Kidney epithelial cell (primary cell): Measurements from ENCODE around the gene BCL2L2. TPM values are rescaled to one million over a fixed set of nuclear protein-coding genes. Genes with fewer than 3 reads are reported as not detected.

Experiments
- DNase-seq: peaks from one replicate; pipeline ENCODE4 v3.0.0-alpha.2; 2010; ENCODE audit warnings: low read depth
- H3K27me3 ChIP-seq: 2 replicates; pipeline ENCODE4 v1.6.0; 2011; ENCODE audit warnings: low read length; ENCODE audit not compliant: control insufficient read depth, insufficient read depth
- H3K36me3 ChIP-seq: 2 replicates; pipeline ENCODE4 v1.5.1; 2011; ENCODE audit warnings: low read length; ENCODE audit not compliant: control insufficient read depth, insufficient read depth
- H3K4me3 ChIP-seq: 2 replicates; pipeline ENCODE4 v1.5.1; 2011; ENCODE audit warnings: low read depth, mild to moderate bottlenecking, control low read depth, low read length
- total RNA-seq: library from RNA; depleted of rRNA; stranded (reverse); fragments of >200 nt; gene quantifications from 2 replicates; pipeline ENCODE4 v1.2.3, GENCODE V29; 2015
- TF ChIP-seq, protein P1 (sequence below): IDR thresholded peaks from 2 replicates; pipeline ENCODE4 v1.5.1; 2011; ENCODE audit warnings: mild to moderate bottlenecking, moderate library complexity, low read length, control low read depth, inconsistent platforms; ENCODE audit not compliant: insufficient read depth, poor library complexity, severe bottlenecking

BCL2L2 gene
- total RNA-seq, 1 donor from 2014 or later, result 16.2 TPM

DNA sequence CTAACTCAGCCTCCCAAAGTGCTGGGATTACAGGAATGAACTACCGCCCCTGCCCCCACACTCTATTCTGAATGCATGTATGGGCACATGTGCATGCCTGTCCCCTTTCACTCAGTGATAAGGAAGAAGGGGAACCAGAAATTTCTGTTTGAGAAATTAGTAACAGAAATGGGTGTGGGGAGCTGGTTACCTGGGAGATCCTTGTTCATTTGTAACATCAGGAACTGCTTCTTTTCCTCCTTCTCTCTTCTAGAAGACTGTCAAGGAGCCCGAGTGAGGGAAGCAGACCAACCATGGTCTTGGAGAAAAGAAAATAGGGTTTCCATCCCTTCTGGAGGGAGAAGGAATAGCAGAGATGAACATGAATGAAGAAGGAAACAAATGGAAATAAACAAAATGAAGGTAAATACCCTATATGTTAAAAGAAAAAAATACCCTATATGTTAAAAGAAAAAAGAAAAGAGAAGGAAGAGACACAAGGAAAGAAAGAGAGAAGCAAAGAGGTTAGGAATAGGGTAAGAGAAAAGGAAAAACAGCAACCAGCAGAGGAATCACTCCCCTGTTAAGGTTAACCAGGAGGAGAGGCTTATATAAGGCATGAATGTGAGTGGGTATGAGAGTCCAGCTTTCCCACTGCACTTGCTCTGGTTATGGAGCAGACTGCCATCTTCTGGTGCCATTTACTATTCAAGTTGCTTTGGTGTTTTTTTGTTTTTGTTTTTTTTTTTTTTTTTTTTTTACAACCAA is 7.2 kb upstream of the BCL2L2 start:
- Histone ChIP-seq H3K36me3 (no peaks in the 10 kb centered on the region), H3K27me3 (no peaks in the 10 kb centered on the region), H3K4me3 (no peak overlapping the region)
- DNase-seq, result no peak
- TF ChIP-seq, protein P1, sequence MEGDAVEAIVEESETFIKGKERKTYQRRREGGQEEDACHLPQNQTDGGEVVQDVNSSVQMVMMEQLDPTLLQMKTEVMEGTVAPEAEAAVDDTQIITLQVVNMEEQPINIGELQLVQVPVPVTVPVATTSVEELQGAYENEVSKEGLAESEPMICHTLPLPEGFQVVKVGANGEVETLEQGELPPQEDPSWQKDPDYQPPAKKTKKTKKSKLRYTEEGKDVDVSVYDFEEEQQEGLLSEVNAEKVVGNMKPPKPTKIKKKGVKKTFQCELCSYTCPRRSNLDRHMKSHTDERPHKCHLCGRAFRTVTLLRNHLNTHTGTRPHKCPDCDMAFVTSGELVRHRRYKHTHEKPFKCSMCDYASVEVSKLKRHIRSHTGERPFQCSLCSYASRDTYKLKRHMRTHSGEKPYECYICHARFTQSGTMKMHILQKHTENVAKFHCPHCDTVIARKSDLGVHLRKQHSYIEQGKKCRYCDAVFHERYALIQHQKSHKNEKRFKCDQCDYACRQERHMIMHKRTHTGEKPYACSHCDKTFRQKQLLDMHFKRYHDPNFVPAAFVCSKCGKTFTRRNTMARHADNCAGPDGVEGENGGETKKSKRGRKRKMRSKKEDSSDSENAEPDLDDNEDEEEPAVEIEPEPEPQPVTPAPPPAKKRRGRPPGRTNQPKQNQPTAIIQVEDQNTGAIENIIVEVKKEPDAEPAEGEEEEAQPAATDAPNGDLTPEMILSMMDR, result peak; percentile 46

- no peak for DNase-seq
- TF ChIP-seq, protein P1, result no peak
- Histone ChIP-seq H3K4me3 (peak overlapping the region; percentile 54), H3K27me3 (no peaks in the 10 kb centered on the region), H3K36me3 (no peaks in the 10 kb centered on the region)
These were observed 6.5 kb upstream of the BCL2L2 start for GRCh38 chr14:23299986-23300686.

GRCh38 chr14:23300687-23301223 is 5.9 kb upstream of the BCL2L2 start:
- Histone ChIP-seq H3K36me3 (no peaks in the 10 kb centered on the region), H3K4me3 (peak overlapping the region; percentile 54), H3K27me3 (no peaks in the 10 kb centered on the region)
- DNase-seq, result no peak
- TF ChIP-seq, protein P1, result no peak

DNA sequence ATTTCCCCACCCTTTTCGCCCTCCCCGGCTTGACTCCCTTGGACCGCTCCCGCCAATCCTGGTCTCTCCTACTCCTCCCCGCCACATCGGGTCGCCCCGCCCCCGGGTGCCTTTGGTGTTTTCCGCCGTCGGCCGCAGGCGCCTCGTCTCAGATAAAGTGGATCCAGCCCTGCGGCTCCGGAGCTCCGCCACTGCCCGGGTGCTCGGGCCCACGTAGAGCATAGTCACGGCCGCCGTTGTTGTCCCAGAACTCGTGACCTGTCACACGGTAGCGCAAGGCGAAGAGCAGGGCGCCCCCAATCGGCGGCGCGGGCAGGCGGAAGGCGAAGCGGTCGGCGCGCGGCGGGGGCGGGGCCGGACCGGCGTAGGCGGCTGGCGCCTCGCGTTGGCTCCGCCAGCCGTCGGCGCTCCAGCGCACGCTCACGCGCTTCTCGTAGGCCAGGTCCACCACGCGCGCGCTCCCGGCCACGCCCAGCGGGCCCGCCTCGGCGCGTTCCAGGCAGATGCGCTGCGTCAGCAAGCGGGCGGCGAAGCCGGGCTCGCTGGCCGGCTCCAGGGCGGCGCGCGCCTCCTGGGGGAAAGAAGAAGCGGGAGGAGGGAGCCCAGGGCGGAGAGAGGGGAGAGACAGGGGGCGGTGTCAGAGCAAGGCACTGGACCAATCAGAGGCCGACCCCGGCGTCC is 5.2 kb upstream of the BCL2L2 start:
- H3K27me3 ChIP-seq, result no peaks in the 10 kb centered on the region
- TF ChIP-seq, protein P1, result peak; percentile 70
- H3K36me3 ChIP-seq, result no peaks in the 10 kb centered on the region
- H3K4me3 ChIP-seq, result peak overlapping the region; percentile 63
- peak; percentile 87 for DNase-seq

GRCh38 chr14:23301969-23302289 is 4.7 kb upstream of the BCL2L2 start:
- Histone ChIP-seq H3K27me3 (no peaks in the 10 kb centered on the region), H3K36me3 (no peaks in the 10 kb centered on the region), H3K4me3 (peak overlapping the region; percentile 63)
- TF ChIP-seq, protein P1, result no peak
- DNase-seq, result no peak
